Neural progenitor cell (in vitro differentiated cells): ENCODE results near the gene NEIL1.

Source experiments
- CTCF ChIP-seq: fragments of 200-600 bp; sonication (generic); IDR thresholded peaks from 2 replicates; pipeline ENCODE4 v1.5.1; 2017; ENCODE audit warnings: antibody characterized with exemption, mild to moderate bottlenecking
- EZH2phosphoT487 ChIP-seq: fragments of 200-600 bp; sonication (generic); IDR thresholded peaks from 2 replicates; pipeline ENCODE4 v1.6.1; 2017; ENCODE audit warnings: antibody characterized with exemption

GRCh38 chr15:75338661-75339240 is 8.1 kb upstream of the NEIL1 start:
- no peak for TF ChIP-seq CTCF
- TF ChIP-seq EZH2phosphoT487 = no peak
